Osteocyte (in vitro differentiated cells): Measurements from ENCODE around the gene ASCL5. TPM values are rescaled to one million over a fixed set of nuclear protein-coding genes. Genes with fewer than 3 reads are reported as not detected.

Experiments used
- DNase-seq: peaks from one replicate; pipeline ENCODE4 v3.0.0; 2021; ENCODE audit warnings: mixed read lengths; ENCODE audit not compliant: unreplicated experiment; ENCODE audit errors: extremely low spot score
- H3K27ac Mint-ChIP-seq: one replicate; pipeline ENCODE4 v1.8.0; 2021; ENCODE audit warnings: mild to moderate bottlenecking, mixed read lengths; ENCODE audit not compliant: unreplicated experiment
- H3K27me3 Mint-ChIP-seq: one replicate; pipeline ENCODE4 v1.8.0; 2021; ENCODE audit warnings: mixed read lengths; ENCODE audit not compliant: unreplicated experiment
- H3K36me3 Mint-ChIP-seq: one replicate; pipeline ENCODE4 v1.8.0; 2021; ENCODE audit warnings: mixed read lengths; ENCODE audit not compliant: unreplicated experiment
- H3K4me1 Mint-ChIP-seq: one replicate; pipeline ENCODE4 v1.8.0; 2021; ENCODE audit warnings: mixed read lengths; ENCODE audit not compliant: unreplicated experiment
- H3K4me3 Mint-ChIP-seq: one replicate; pipeline ENCODE4 v1.8.0; 2021; ENCODE audit warnings: mild to moderate bottlenecking, moderate library complexity, mixed read lengths; ENCODE audit not compliant: unreplicated experiment
- H3K9me3 Mint-ChIP-seq: one replicate; pipeline ENCODE4 v1.8.0; 2021; ENCODE audit warnings: mixed read lengths; ENCODE audit not compliant: unreplicated experiment
- CTCF ChIP-seq: fragments of 200-600 bp; sonication (generic); IDR thresholded peaks from 2 replicates; pipeline ENCODE4 v1.5.0; 2021; ENCODE audit warnings: antibody characterized with exemption, mild to moderate bottlenecking, moderate library complexity
- total RNA-seq: library from RNA; stranded (reverse); gene quantifications from 2 replicates; pipeline ENCODE4 v1.2.1, GENCODE V29; 2021

ASCL5 gene
- total RNA-seq, 1 donor from 2014 or later = not detected

GRCh38 chr1:201145816-201146215, 18.8 kb upstream of the ASCL5 start:
- no peak for DNase-seq
- H3K27me3 Mint-ChIP-seq = no peaks in the 10 kb centered on the region
- no peak overlapping the region for H3K27ac Mint-ChIP-seq
- H3K36me3 Mint-ChIP-seq = peaks cover 66% of the 10 kb centered on the region
- H3K4me3 Mint-ChIP-seq = no peak overlapping the region
- no peak for TF ChIP-seq CTCF
- H3K9me3 Mint-ChIP-seq = no peaks in the 10 kb centered on the region
- H3K4me1 Mint-ChIP-seq = no peaks in the 10 kb centered on the region

- H3K9me3 Mint-ChIP-seq = no peaks in the 10 kb centered on the region
- H3K27me3 Mint-ChIP-seq = no peaks in the 10 kb centered on the region
- no peak for DNase-seq
- H3K36me3 Mint-ChIP-seq = peaks cover 65% of the 10 kb centered on the region
- no peaks in the 10 kb centered on the region for H3K4me1 Mint-ChIP-seq
- no peak overlapping the region for H3K27ac Mint-ChIP-seq
- TF ChIP-seq CTCF = no peak
- H3K4me3 Mint-ChIP-seq = no peak overlapping the region
Observed at GRCh38 chr1:201145132-201145531, 18.1 kb upstream of the ASCL5 start.

GRCh38 chr1:201144701-201145100, 17.7 kb upstream of the ASCL5 start:
- Mint-ChIP-seq H3K27ac (no peak overlapping the region), H3K36me3 (peaks cover 67% of the 10 kb centered on the region), H3K9me3 (no peaks in the 10 kb centered on the region), H3K4me3 (no peak overlapping the region), H3K4me1 (no peaks in the 10 kb centered on the region), H3K27me3 (no peaks in the 10 kb centered on the region)
- no peak for TF ChIP-seq CTCF
- no peak for DNase-seq

- Mint-ChIP-seq H3K36me3 (peaks cover 64% of the 10 kb centered on the region), H3K27me3 (no peaks in the 10 kb centered on the region), H3K4me3 (no peak overlapping the region), H3K27ac (no peak overlapping the region), H3K9me3 (no peaks in the 10 kb centered on the region), H3K4me1 (no peaks in the 10 kb centered on the region)
- no peak for DNase-seq
- no peak for TF ChIP-seq CTCF
Observed at GRCh38 chr1:201143726-201144635, 17.0 kb upstream of the ASCL5 start.

- no peaks in the 10 kb centered on the region for H3K27me3 Mint-ChIP-seq
- no peak overlapping the region for H3K4me3 Mint-ChIP-seq
- no peak for TF ChIP-seq CTCF
- no peaks in the 10 kb centered on the region for H3K9me3 Mint-ChIP-seq
- DNase-seq = no peak
- H3K27ac Mint-ChIP-seq = no peak overlapping the region
- peaks cover 61% of the 10 kb centered on the region for H3K36me3 Mint-ChIP-seq
- peaks cover 5% of the 10 kb centered on the region for H3K4me1 Mint-ChIP-seq
Observed at GRCh38 chr1:201142849-201143725, 16.1 kb upstream of the ASCL5 start.
